ENCODE measurements around the gene UNG. TPM values are rescaled to one million over a fixed set of nuclear protein-coding genes. Genes with fewer than 3 reads are reported as not detected.

UNG gene
- polyA plus RNA-seq, 1 donor from 2014 or later: 38.4 TPM

DNA sequence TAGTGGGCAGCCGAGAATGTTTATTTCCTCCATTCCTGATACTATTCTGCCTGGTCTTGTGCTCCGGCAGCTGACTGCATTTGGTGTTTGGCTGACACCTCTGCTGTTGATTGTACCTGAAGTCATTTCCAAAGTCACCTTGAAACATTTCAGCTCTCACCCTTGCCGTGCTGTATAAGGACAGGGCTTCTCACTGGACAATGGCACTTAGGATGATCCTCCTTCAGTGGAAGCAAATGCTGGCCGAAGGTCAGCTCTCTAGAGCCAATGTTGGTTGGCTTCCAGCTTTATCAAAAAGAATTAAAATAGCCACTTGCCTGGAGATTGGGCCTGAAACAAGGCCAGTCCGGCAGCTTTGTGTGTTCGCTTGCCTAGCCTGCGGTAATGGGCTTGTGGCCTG lies 63.0 kb downstream of the UNG start:
- Histone ChIP-seq H3F3A (ENCODE audit: insufficient read depth, low read length, poor library complexity, severe bottlenecking) (no peaks in the 10 kb centered on the region), H2AFZ (ENCODE audit: low read depth, low read length) (no peak overlapping the region), H3K9me2 (ENCODE audit: insufficient read depth, low read length) (no peaks in the 10 kb centered on the region), H3K9me3 (ENCODE audit: low read length) (no peaks in the 10 kb centered on the region), H4K20me1 (ENCODE audit: insufficient read depth) (no peaks in the 10 kb centered on the region), H3K27ac (ENCODE audit: low read length) (no peak overlapping the region), H3K4me2 (ENCODE audit: low read length) (no peak overlapping the region), H3K9ac (ENCODE audit: low read length) (no peak overlapping the region), H3K27me3 (ENCODE audit: insufficient read depth, low read depth, low read length) (no peaks in the 10 kb centered on the region), H3K79me2 (replicated peaks; ENCODE audit: insufficient read depth, low read length) (no peaks in the 10 kb centered on the region), H3K4me3 (ENCODE audit: low read length) (no peak overlapping the region), H3K36me3 (ENCODE audit: insufficient read depth, low read length) (no peaks in the 10 kb centered on the region)
- TF ChIP-seq MXI1 (conservative IDR thresholded peaks at IDR 0.05; ENCODE audit: poor library complexity, severe bottlenecking) (no peak), EZH2 (IDR thresholded peaks at IDR 0.05; ENCODE audit: borderline replicate concordance, insufficient read depth, low read length, poor library complexity, severe bottlenecking) (no peak), RAD21 (conservative IDR thresholded peaks at IDR 0.05) (no peak)
- TF ChIP-seq, protein P1, sequence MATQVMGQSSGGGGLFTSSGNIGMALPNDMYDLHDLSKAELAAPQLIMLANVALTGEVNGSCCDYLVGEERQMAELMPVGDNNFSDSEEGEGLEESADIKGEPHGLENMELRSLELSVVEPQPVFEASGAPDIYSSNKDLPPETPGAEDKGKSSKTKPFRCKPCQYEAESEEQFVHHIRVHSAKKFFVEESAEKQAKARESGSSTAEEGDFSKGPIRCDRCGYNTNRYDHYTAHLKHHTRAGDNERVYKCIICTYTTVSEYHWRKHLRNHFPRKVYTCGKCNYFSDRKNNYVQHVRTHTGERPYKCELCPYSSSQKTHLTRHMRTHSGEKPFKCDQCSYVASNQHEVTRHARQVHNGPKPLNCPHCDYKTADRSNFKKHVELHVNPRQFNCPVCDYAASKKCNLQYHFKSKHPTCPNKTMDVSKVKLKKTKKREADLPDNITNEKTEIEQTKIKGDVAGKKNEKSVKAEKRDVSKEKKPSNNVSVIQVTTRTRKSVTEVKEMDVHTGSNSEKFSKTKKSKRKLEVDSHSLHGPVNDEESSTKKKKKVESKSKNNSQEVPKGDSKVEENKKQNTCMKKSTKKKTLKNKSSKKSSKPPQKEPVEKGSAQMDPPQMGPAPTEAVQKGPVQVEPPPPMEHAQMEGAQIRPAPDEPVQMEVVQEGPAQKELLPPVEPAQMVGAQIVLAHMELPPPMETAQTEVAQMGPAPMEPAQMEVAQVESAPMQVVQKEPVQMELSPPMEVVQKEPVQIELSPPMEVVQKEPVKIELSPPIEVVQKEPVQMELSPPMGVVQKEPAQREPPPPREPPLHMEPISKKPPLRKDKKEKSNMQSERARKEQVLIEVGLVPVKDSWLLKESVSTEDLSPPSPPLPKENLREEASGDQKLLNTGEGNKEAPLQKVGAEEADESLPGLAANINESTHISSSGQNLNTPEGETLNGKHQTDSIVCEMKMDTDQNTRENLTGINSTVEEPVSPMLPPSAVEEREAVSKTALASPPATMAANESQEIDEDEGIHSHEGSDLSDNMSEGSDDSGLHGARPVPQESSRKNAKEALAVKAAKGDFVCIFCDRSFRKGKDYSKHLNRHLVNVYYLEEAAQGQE (IDR thresholded peaks at IDR 0.05; ENCODE audit: borderline replicate concordance): no peak

Small RNA genes within 50 kb of the gene (small RNA-seq; reads per million reads assigned to genes)
- 0.26 to 0.49 (median 0.42) reads per million in 3 experiments for gene RNA5SP372

Other genes starting within 250 kb of the UNG start
- 2.6 and 3.8 TPM in 2 replicates for gene SSH1, start 240.0 kb upstream of the UNG start, polyA plus RNA-seq
- gene DAO, start 217.5 kb upstream of the UNG start, polyA plus RNA-seq: not detected in 2 replicates
- gene SVOP, start 76.5 kb upstream of the UNG start, polyA plus RNA-seq: 41.3 and 47.4 TPM in 2 replicates
- 37.2 and 40.6 TPM in 2 replicates for gene USP30, start 45.0 kb upstream of the UNG start, polyA plus RNA-seq
- 44.0 and 51.8 TPM in 2 replicates for gene ALKBH2, start 4.1 kb upstream of the UNG start, polyA plus RNA-seq
- 0.22 TPM in 2 replicates for gene ACACB, start 19.0 kb downstream of the UNG start, polyA plus RNA-seq
- gene FOXN4, start 211.7 kb downstream of the UNG start, polyA plus RNA-seq: 0.14 and 0.30 TPM in 2 replicates

All from neural cell (in vitro differentiated cells).